ENCODE measurements around the gene PCED1B.

- TF ChIP-seq POLR2AphosphoS5 (IDR thresholded peaks at IDR 0.05) (no peak), CTCF (IDR thresholded peaks at IDR 0.05) (no peak)
These were observed 79.9 kb downstream of the PCED1B start for GRCh38 chr12:47159348-47159747.
